Activated naive CD8-positive, alpha-beta T cell treated with anti-CD3 and anti-CD28 coated beads, Interleukin-2, amount 50 U/mL, for 16 hours (primary cell): ENCODE data around the gene MCU.

Source experiments
- DNase-seq: peaks from one replicate; pipeline ENCODE4 v3.0.0-alpha.2; 2020; ENCODE audit warnings: low read depth, low spot score

MCU gene

GRCh38 chr10:72842164-72842563 is 150.2 kb downstream of the MCU start:
- no peak for DNase-seq

GRCh38 chr10:72846238-72846637 is 154.3 kb downstream of the MCU start:
- DNase-seq = no peak

GRCh38 chr10:72847681-72848080 is 155.7 kb downstream of the MCU start:
- DNase-seq = no peak

- DNase-seq = no peak
Measured at GRCh38 chr10:72850861-72851260, 158.9 kb downstream of the MCU start.

GRCh38 chr10:72851509-72851908 is 159.6 kb downstream of the MCU start:
- no peak for DNase-seq

GRCh38 chr10:72852508-72852907 is 160.6 kb downstream of the MCU start:
- no peak for DNase-seq

- no peak for DNase-seq
Measured at GRCh38 chr10:72855129-72855528, 163.2 kb downstream of the MCU start.

- DNase-seq = no peak
Measured at GRCh38 chr10:72855790-72856189, 163.8 kb downstream of the MCU start.

- no peak for DNase-seq
Measured at GRCh38 chr10:72858067-72858466, 166.1 kb downstream of the MCU start.

GRCh38 chr10:72862957-72863356 is 171.0 kb downstream of the MCU start:
- DNase-seq = no peak

- no peak for DNase-seq
Measured at GRCh38 chr10:72875250-72876055, 183.5 kb downstream of the MCU start.

GRCh38 chr10:72879245-72879644 is 187.3 kb downstream of the MCU start:
- DNase-seq = no peak

GRCh38 chr10:72881291-72881690 is 189.3 kb downstream of the MCU start:
- DNase-seq = no peak

GRCh38 chr10:72883861-72884260 is 191.9 kb downstream of the MCU start:
- no peak for DNase-seq

GRCh38 chr10:72885953-72886352 is 194.0 kb downstream of the MCU start:
- no peak for DNase-seq

GRCh38 chr10:72886621-72887020 is 194.7 kb downstream of the MCU start:
- no peak for DNase-seq

GRCh38 chr10:72887043-72887442 is 195.1 kb downstream of the MCU start:
- DNase-seq = no peak

GRCh38 chr10:72888151-72888638 is 196.3 kb downstream of the MCU start:
- no peak for DNase-seq

- no peak for DNase-seq
Measured at GRCh38 chr10:72889391-72889831, 197.5 kb downstream of the MCU start.

GRCh38 chr10:72890086-72890485 is 198.1 kb downstream of the MCU start:
- DNase-seq = no peak

- no peak for DNase-seq
Measured at GRCh38 chr10:72893136-72893798, 201.3 kb downstream of the MCU start, which contains the start of gene OIT3. OIT3 (plus strand) TSS chr10:72893739; CDS start chr10:72893799, 60 bp downstream.

- no peak for DNase-seq
Measured at GRCh38 chr10:72895236-72895850, 203.4 kb downstream of the MCU start.
